ACHN (cell line): Measurements from ENCODE around the gene ACTRT3.
A peak's percentile ranks its signal among the peaks of the same experiment; 100 is the strongest.

Experiments
- DNase-seq: peaks from one replicate; pipeline ENCODE4 v3.0.0-alpha.2; 2015
- in situ Hi-C: cut with HindIII; loops from 2 replicates; pipeline ENCODE4 v1.10.0; 2017; ENCODE audit warnings: low sequenced_read_pairs, low pct_ligation_motif_present, low pct_unique_long_range_greater_than_20kb

The ACTRT3 gene

GRCh38 chr3:169769287-169770181 is at the start of gene ACTRT3:
TSS of gene ACTRT3 (minus strand) at chr3:169769561. CDS start at chr3:169769520, 41 bp downstream.
- in situ Hi-C loops = no loop called here

DNA sequence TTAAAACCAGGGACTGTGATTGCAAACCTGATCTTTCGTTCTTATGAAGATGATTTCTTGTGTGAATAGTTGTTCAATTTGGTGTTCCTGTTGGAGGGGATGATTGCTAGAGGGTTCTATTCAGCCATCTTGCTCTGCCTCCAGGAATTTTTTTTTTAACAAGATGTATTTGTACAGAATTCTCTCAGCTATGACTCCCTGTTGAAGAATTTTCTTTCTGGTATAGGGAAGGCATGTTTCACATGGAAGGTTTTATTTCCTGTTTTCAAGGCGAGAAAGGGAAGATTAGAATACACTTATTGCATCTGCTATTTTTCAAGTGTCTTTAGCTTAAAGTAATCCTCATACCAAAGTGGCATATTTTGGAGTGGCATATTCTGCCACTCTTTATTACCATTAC is 49.0 kb upstream of the ACTRT3 start:
- peak; percentile 8 for DNase-seq
- in situ Hi-C loops = no loop called here

More at GRCh38 chr3:169769287-169770181, at the start of gene ACTRT3:
- DNase-seq = peak; percentile 54

- in situ Hi-C loops = no loop called here
- DNase-seq = no peak
These were observed 46.3 kb upstream of the ACTRT3 start for GRCh38 chr3:169815590-169816150.

DNA sequence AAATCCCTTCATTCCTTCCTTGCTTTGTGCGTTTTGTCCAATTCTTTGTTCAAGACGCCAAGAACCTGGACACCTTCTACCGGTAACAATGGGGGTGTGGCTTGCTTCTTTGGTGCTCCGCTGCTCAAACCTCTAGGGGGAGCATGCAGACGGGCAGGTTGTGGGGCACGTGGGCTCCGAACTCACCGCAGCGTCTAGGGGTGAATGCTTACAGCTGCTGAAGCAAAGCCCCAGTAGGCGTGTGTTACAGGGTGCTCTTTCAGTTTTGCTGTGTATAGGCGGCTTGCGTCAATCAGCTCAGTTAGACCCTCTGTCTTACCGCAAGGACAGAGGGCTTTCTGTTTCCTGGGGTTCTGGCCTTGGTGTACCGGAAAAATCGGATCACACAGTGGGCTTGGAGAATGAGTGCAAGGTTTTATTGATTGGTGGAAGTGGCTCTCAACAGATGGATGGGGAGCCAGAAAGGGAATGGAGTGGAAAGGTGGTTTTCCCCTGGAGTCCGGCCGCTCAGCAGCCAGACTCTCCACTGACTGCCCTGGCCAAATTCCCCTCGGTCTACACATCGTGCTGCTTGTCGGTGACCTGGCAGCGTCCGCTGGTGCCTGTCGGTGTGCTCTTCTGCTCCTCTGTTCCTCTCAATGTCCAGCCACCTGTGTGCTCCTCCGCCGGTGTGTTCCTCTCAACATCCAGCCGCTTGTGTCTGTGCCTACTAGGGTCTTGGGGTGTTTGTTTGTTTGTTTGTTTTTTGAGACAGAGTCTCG is 44.6 kb upstream of the ACTRT3 start:
- in situ Hi-C loops = no loop called here
- DNase-seq = no peak

- in situ Hi-C loops = no loop called here
- no peak for DNase-seq
These were observed 43.9 kb upstream of the ACTRT3 start for GRCh38 chr3:169813278-169813677.

DNA sequence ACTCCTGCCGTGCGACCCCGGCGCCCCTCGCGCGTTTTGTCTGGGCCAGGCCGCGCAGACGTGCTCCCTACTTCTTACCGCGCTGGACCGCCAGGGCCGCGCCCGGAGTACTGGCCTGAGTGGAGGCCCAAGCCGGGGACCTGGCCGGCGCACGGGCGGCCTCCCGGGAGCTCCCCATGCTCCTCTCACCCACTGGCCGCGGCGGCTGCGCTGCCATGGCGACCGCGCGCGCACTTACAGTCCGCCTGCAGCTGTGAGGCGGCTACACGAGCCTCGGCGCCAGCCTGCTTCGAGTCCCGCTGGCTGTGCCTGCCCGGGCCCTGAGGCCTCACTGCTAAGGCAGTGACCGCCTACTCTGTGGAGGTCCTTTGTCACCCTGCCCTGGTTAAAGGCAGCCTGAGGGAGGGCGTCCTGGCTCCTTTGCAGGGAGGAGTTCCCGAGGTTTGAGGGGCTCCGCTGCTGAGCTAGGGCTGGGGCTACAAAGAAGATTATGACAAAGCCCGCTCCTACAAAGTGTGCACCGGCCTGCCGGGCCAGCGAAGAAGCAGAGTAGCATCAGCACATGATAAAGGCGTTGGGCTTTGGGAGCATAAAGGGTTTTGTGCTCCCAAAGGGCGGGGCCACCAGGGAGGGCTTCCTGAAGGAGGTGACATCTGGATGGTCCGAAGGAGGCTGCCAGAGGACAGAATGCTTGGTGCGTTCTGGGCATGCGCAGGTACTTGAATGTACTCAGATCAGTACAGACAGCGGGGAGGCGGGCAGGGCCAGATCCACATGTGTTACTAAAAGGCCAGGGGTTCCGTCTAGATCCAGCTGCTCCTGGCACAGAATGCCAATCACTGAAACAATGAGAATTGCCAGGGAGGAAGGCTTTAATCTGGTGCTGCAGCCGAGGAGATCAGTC is 43.2 kb upstream of the ACTRT3 start, which contains the start of the genes LRRC34 and LRRIQ4:
LRRC34 (minus strand) TSS at position 573 of the 904 bp plus-strand sequence; CDS start at position 217, 356 bp downstream.
LRRIQ4 (plus strand) TSS at position 539 of the 904 bp plus-strand sequence. CDS start 9,052 bp downstream, outside the sequence.
- in situ Hi-C loops = no loop called here
- DNase-seq = peak; percentile 17

GRCh38 chr3:169811631-169812331 is 42.4 kb upstream of the ACTRT3 start:
- in situ Hi-C loops = no loop called here
- DNase-seq = no peak

- no peak for DNase-seq
- in situ Hi-C loops = no loop called here
These were observed 40.0 kb upstream of the ACTRT3 start for GRCh38 chr3:169809230-169809795.

GRCh38 chr3:169804681-169805080 is 35.3 kb upstream of the ACTRT3 start:
- in situ Hi-C loops = no loop called here
- DNase-seq = no peak

GRCh38 chr3:169792359-169792758 is 23.0 kb upstream of the ACTRT3 start:
- in situ Hi-C loops = no loop called here
- no peak for DNase-seq

DNA sequence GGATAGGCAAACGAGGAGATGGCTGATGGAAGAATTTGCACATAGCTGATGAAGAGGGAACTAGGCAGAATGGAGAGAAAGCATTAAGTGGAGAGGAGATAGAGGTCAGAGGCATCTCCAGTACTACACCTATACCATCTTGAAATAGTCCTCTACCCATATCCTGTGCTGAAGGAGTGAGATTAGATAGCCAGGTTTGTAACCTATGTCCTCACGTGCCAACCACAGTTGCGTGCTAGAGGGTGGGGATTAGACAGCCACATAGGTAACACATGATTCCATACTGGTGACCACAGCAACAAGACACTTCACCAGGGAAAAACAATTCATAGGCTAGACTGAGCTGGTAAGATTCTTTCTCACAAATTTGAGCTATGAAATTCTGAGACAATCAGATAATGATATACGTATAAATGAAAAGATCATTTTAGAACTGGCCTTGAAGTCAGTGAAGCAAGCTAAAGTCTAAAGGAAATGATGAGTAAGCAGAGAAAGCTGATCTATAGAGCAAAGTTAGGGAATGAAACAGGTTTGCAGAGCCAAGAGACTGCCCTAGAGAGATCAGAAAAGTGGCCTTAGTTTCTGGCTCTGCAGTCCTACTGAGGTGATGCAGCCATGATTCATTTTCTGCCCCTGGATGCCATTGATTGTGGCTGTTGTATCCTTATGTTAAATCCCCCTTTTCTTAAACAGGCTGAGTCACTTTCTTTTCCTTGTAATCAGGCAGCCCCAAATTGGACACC is 21.5 kb upstream of the ACTRT3 start:
- no peak for DNase-seq
- in situ Hi-C loops = no loop called here

- no peak for DNase-seq
- in situ Hi-C loops = no loop called here
These were observed 20.9 kb upstream of the ACTRT3 start for GRCh38 chr3:169790219-169790618.

DNA sequence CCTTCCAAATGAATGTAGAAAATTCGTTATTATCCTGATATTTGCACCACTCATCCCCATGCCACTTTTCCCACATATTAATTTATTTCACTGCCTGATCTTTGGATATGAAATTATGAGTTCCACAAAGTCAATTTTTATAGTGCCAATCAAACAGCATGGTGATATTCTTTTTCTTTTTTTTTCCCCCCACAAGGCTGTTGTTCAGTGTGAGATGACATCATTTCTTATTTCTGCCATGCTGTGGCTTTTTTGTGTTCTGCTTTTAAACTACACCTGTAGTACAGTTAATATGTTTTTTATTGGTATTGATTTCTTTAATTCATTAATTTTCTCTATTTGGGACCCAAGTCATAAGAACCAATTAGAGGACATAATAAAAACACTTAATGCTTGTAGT is 18.4 kb upstream of the ACTRT3 start:
- DNase-seq = no peak
- in situ Hi-C loops = no loop called here

DNA sequence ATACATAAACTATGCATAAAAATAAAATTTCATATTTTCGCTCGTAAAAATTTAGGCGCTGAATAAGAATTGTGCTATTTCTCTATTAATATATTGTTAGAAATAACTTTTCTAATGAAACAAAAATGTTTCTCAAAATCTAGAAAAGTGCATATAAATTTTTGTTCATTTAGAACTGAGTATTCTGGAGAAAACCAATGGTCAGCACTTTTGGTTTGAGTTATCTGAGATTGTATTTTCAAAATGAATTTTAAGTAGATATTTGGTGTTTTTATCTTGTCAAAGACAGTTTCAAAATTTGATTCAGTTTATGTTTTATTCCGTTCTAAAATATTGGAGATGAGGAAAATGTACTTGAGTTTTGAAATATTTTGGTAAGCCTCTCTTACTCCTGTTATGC is 17.8 kb upstream of the ACTRT3 start:
- in situ Hi-C loops = no loop called here
- no peak for DNase-seq

DNA sequence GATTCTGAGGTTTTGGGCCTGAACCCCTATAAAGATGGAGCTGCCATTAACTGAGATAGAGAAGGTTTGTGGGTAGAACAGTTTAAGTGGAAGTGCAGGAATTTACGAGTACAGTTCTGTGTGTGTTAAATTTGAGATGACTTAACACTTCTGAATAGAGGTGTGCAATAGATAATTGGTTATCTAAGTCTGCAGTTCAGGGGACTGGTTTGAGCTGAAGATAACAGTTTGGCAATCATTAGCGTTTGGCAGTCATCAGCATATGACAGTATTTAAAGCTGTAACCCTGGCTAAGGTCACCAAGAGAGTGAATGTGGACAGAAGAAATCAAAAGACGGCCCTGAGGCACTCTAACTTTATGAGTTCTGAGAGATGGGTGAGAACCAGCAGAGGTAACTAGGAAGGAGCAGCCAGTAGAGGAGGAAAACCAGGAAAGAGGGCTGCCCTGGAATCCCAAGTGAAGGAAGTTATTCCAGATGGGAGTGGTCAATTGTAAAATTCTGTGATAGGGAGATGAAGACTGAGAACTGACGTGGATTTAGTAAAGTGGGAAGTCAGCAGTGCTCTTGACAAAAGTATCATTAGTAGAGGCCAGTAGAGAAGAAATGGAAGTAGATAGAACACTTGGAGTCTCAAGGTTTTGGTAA is 12.0 kb upstream of the ACTRT3 start:
- DNase-seq = no peak
- in situ Hi-C loops = no loop called here

DNA sequence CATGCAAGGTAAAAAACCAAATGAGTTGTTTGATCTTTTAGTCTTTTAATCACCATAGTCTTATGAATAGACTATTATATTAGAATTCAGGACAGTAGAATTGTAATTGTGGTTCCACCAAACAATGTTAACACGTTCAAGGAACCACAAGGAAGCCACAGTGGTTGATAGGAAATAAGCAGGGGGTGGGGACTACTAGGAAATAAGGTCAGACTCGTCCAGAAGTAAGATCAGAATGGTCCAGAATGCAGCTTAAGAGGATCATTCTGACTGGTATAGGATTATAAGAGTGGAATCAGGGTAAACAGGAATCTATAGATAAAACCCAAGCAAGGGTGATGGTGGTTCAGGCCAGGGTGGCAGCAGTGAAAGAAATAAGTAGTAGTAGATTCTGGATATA is 11.4 kb upstream of the ACTRT3 start:
- in situ Hi-C loops = no loop called here
- DNase-seq = no peak
